Aorta (tissue), 5 donors: ENCODE measurements around the gene ZNF804A. TPM values are rescaled to one million over a fixed set of nuclear protein-coding genes. Genes with fewer than 3 reads are reported as not detected.

Experiments
- ATAC-seq: fragments of 200-7000 bp; cut with Tn5 transposase; one replicate; pipeline ENCODE4 v1.9.1; 2022; ENCODE audit warnings: moderate library complexity; ENCODE audit not compliant: low FRiP score
- DNase-seq, 2 donors: peaks; one replicate each; pipeline ENCODE4 v3.0.0-alpha.2; 2020
- H3K27ac ChIP-seq, 2 donors: one replicate each; pipeline ENCODE4 v1.5.1; 2013; ENCODE audit warnings: low read length in 2 of 2, mild to moderate bottlenecking in 2 of 2, moderate library complexity in 2 of 2, control low read depth in 1 of 2, inconsistent platforms in 1 of 2, low read depth in 1 of 2
- H3K27me3 ChIP-seq, 2 donors: one replicate each; pipeline ENCODE4 v1.6.1; 2013; ENCODE audit warnings: control low read depth in 1 of 2, low read length in 1 of 2, mild to moderate bottlenecking in 1 of 2, moderate library complexity in 1 of 2; ENCODE audit not compliant: insufficient read depth in 2 of 2, control insufficient read depth in 1 of 2
- H3K36me3 ChIP-seq, 2 donors: one replicate each; pipeline ENCODE4 v1.6.1; 2013; ENCODE audit warnings: control low read depth in 1 of 2, low read length in 1 of 2, mild to moderate bottlenecking in 1 of 2; ENCODE audit not compliant: insufficient read depth in 2 of 2, control insufficient read depth in 1 of 2
- H3K4me1 ChIP-seq, 2 donors: one replicate each; pipeline ENCODE4 v1.6.1; 2013; ENCODE audit warnings: low read length in 2 of 2, control low read depth in 1 of 2, mild to moderate bottlenecking in 1 of 2, moderate library complexity in 1 of 2; ENCODE audit not compliant: insufficient read depth in 2 of 2, control insufficient read depth in 1 of 2
- H3K4me3 ChIP-seq, 2 donors: one replicate each; pipeline ENCODE4 v1.5.1; 2013; ENCODE audit warnings: low read length in 2 of 2, control low read depth in 1 of 2, mild to moderate bottlenecking in 1 of 2
- H3K9me3 ChIP-seq: one replicate; pipeline ENCODE4 v1.6.1; 2013; ENCODE audit warnings: mild to moderate bottlenecking, low read length; ENCODE audit not compliant: control insufficient read depth
- WGBS, 2 donors: extraction: QIAGEN DNeasy Blood & Tissue Kit; methylation state at CpG; one replicate each; pipeline ENCODE4 v1.1.7; 2013; 5-methylcytosine and 5-hydroxymethylcytosine counted together
- intact Hi-C, 2 donors: fragments of 100-400 bp; cut with DNase I; formaldehyde crosslinking; loops; one replicate each; pipeline versions ENCODE4 v1.14.2 to v1.15.0; 2022
- polyA plus RNA-seq, 2 donors: library from polyadenylated mRNA; stranded (reverse); fragments of 200-250 nt; gene quantifications; one replicate each; pipeline ENCODE4 v1.2.3, GENCODE V29; 2013
- total RNA-seq, 2 donors: library from RNA; stranded (reverse); fragmentation: NEBNext Ultra II Directional; extraction: Animal tissue kit (Norgen Biotek cat#: 25700); gene quantifications; one replicate each; pipeline ENCODE4 v1.2.1, GENCODE V29; 2021
- donor health status: healthy with polysubstance abuse.
- donor health status: Bipolar disorder and iron deficiency.
- donor health status: DM: no; HTN: no; CAD: no.
- donor health status: DM: no; HTN: no; CAD: no.
- donor health status: DM: yes; HTN: yes; CAD: no.

ZNF804A gene
- total and polyA plus RNA-seq, 4 donors, result 0.23 to 0.33 TPM; not detected in 2

- Histone ChIP-seq H3K4me1 (no peaks in the 10 kb centered on the region), H3K27me3 (no peaks in the 10 kb centered on the region), H3K4me3 (no peak overlapping the region), H3K9me3 (no peaks in the 10 kb centered on the region), H3K36me3 (no peaks in the 10 kb centered on the region), H3K27ac (no peak overlapping the region)
- ATAC-seq, result no peak
- DNase-seq, result no peak
- intact Hi-C loops, result no loop called here
Measured at GRCh38 chr2:184890311-184890710, 292.0 kb downstream of the ZNF804A start.

GRCh38 chr2:184904991-184905390 lies 306.7 kb downstream of the ZNF804A start:
- Histone ChIP-seq H3K4me1 (no peaks in the 10 kb centered on the region), H3K27ac (no peak overlapping the region), H3K36me3 (no peaks in the 10 kb centered on the region), H3K4me3 (no peak overlapping the region), H3K27me3 (no peaks in the 10 kb centered on the region), H3K9me3 (no peaks in the 10 kb centered on the region)
- DNase-seq, result no peak
- no peak for ATAC-seq
- intact Hi-C loops, result no loop called here
- 73 to 76% methylated on average over 1 of the region's 1 CpG for WGBS, 2 donors

GRCh38 chr2:184906160-184906559 lies 307.8 kb downstream of the ZNF804A start:
- intact Hi-C loops, result no loop called here
- Histone ChIP-seq H3K27me3 (no peaks in the 10 kb centered on the region), H3K4me1 (no peaks in the 10 kb centered on the region), H3K9me3 (no peaks in the 10 kb centered on the region), H3K4me3 (no peak overlapping the region), H3K36me3 (no peaks in the 10 kb centered on the region), H3K27ac (no peak overlapping the region)
- WGBS, 2 donors, result 92 to 97% methylated on average over 4 of the region's 4 CpGs
- no peak for DNase-seq
- ATAC-seq, result no peak

DNA sequence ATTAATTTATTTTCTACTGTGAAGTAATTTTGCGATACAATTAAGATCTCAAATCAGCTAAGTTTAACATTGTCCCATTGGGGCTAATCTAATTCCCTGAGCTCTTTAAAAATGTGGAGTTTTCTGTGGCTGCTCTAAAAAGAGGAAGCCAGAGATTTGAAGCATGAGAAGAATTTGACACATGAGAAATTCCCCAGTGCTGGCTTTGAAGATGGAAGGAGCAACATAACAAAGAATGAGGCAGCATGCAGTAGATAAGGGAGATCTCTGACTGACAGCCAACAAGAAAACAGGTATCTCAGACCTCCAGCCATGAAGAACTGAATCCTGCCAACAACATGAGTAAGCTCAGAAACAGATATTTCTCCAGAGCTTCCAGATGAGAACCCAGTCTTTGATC lies 308.4 kb downstream of the ZNF804A start:
- whole genome bisulfite sequencing, 2 donors, result 4 to 19% methylated on average over 1 of the region's 1 CpG
- Histone ChIP-seq H3K4me3 (no peak overlapping the region), H3K27me3 (no peaks in the 10 kb centered on the region), H3K36me3 (no peaks in the 10 kb centered on the region), H3K9me3 (no peaks in the 10 kb centered on the region), H3K27ac (no peak overlapping the region), H3K4me1 (no peaks in the 10 kb centered on the region)
- intact Hi-C loops, result no loop called here
- DNase-seq (no peak), ATAC-seq (no peak)

- DNase-seq (no peak), ATAC-seq (no peak)
- H3K4me3 ChIP-seq, result no peak overlapping the region
- H3K36me3 ChIP-seq, result no peaks in the 10 kb centered on the region
- no peaks in the 10 kb centered on the region for H3K27me3 ChIP-seq
- intact Hi-C loops, result no loop called here
- H3K4me1 ChIP-seq, result no peaks in the 10 kb centered on the region
- 30 to 51% methylated on average over 1 of the region's 1 CpG for WGBS, 2 donors
- no peak overlapping the region for H3K27ac ChIP-seq
- H3K9me3 ChIP-seq, result peaks cover 2% of the 10 kb centered on the region
Measured at GRCh38 chr2:184908966-184909365, 310.6 kb downstream of the ZNF804A start.

GRCh38 chr2:184920451-184920965 lies 322.2 kb downstream of the ZNF804A start:
- no peaks in the 10 kb centered on the region for H3K36me3 ChIP-seq
- no peak overlapping the region for H3K27ac ChIP-seq
- ATAC-seq (no peak), DNase-seq (no peak)
- 4 to 8% methylated on average over 3 of the region's 3 CpGs for WGBS, 2 donors
- H3K4me3 ChIP-seq, result no peak overlapping the region
- no peaks in the 10 kb centered on the region for H3K9me3 ChIP-seq
- intact Hi-C loops, result no loop called here
- H3K4me1 ChIP-seq, result peaks cover 0 to 1% of the 10 kb centered on the region in 2 donors
- no peaks in the 10 kb centered on the region for H3K27me3 ChIP-seq

DNA sequence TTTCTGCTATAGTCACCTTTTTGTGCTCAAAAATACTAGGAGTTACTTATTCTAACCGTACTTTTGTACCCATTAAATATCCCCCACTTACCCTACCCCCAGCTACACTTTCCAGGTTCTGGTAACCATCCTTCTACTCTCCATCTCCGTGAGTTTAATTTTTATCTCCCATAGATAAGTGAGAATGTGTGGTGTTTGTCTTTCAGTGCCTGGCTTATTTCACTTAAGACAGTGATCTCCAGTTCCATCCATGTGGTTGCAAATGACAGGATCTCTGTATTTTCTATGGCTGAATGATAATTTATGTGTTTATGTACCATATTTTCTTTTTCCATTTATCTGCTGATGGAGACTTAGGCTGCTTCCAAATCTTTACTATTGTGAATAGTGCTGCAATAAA lies 323.3 kb downstream of the ZNF804A start:
- Histone ChIP-seq H3K4me3 (no peak overlapping the region), H3K4me1 (peaks cover 0 to 1% of the 10 kb centered on the region in 2 donors), H3K9me3 (no peaks in the 10 kb centered on the region), H3K27me3 (no peaks in the 10 kb centered on the region), H3K27ac (no peak overlapping the region), H3K36me3 (no peaks in the 10 kb centered on the region)
- no peak for DNase-seq
- ATAC-seq, result no peak
- 34 to 36% methylated on average over 2 of the region's 2 CpGs for WGBS, 2 donors
- intact Hi-C loops, result no loop called here

DNA sequence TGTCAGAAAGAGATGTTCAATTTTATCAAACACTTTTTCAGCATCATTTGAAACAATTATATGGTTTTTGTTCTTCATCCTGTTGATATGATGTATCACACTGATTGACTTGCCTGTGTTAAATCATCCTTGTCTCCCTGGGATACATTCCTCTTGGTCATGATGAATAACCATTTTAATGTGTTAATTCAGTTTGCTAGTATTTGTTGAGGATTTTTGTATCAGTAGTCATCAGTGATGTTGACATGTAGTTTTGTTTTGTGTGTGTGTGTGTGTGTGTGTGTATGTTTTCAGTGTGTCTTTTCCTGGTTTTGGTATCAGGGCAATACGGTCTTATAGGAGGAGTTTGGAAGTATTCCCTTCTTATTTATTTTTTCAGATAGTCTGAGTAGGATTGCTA lies 325.4 kb downstream of the ZNF804A start:
- no peak overlapping the region for H3K4me3 ChIP-seq
- H3K27me3 ChIP-seq, result no peaks in the 10 kb centered on the region
- peaks cover 0 to 1% of the 10 kb centered on the region in 2 donors for H3K4me1 ChIP-seq
- ATAC-seq (no peak), DNase-seq (no peak)
- intact Hi-C loops, result no loop called here
- 70 to 80% methylated on average over 1 of the region's 1 CpG for WGBS, 2 donors
- no peak overlapping the region for H3K27ac ChIP-seq
- H3K9me3 ChIP-seq, result no peaks in the 10 kb centered on the region
- no peaks in the 10 kb centered on the region for H3K36me3 ChIP-seq

- Histone ChIP-seq H3K27ac (no peak overlapping the region), H3K27me3 (no peaks in the 10 kb centered on the region), H3K4me1 (no peaks in the 10 kb centered on the region), H3K36me3 (no peaks in the 10 kb centered on the region), H3K4me3 (no peak overlapping the region), H3K9me3 (no peaks in the 10 kb centered on the region)
- intact Hi-C loops, result no loop called here
- 92% methylated on average over 2 of the region's 2 CpGs for WGBS, 2 donors
- DNase-seq, result no peak
- ATAC-seq, result no peak
Measured at GRCh38 chr2:184927040-184927439, 328.7 kb downstream of the ZNF804A start.
